SK-N-MC (cell line): ENCODE results near the gene LOXL4.

Experiments
- EZH2 ChIP-seq: fragments of 200-600 bp; sonication (generic); IDR thresholded peaks from one replicate; pipeline ENCODE4 v1.6.1; 2017; ENCODE audit warnings: antibody characterized with exemption
- FOXP2 ChIP-seq: optimal IDR thresholded peaks from 2 replicates; pipeline ENCODE3; 2011; ENCODE audit warnings: mild to moderate bottlenecking, moderate library complexity; ENCODE audit not compliant: insufficient read depth; ENCODE audit errors: extremely low read length, control extremely low read depth
- POLR2AphosphoS5 ChIP-seq: IDR thresholded peaks from 2 replicates; pipeline ENCODE4 v1.6.1; 2012; ENCODE audit warnings: mild to moderate bottlenecking, low read depth, low read length, borderline replicate concordance

DNA sequence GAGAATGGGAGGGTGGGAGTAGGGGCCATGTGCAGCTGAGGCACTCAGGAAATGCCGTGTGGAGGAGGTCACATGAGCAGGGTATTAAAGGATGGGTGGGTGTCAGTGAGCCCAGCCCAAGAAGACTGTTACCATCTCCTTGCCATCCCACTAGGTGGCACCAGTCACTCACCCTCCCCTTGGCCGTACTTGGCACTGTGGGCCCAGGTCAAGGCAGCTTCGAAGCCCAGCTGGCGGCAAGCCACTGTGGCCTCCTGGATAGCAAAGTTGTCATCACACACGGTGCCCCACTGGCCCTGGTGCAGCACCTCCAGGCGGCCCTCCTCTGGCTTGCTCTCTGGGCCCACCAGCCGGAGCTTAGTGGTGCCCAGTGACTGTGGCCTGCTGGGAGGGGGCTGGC is 5.4 kb downstream of the LOXL4 start:
- TF ChIP-seq POLR2AphosphoS5 (no peak), EZH2 (no peak), FOXP2 (no peak)
